Measurements from ENCODE around the gene NOX4. TPM values are rescaled to one million over a fixed set of nuclear protein-coding genes. Genes with fewer than 3 reads are reported as not detected.
"Not testable (repeated sequence)": the region's sequence is repeated elsewhere in the genome, so short reads cannot be mapped to it uniquely, and the experiment has no call there.

NOX4 gene
- total RNA-seq, 2 experiments from 2014 or later, result not detected

DNA sequence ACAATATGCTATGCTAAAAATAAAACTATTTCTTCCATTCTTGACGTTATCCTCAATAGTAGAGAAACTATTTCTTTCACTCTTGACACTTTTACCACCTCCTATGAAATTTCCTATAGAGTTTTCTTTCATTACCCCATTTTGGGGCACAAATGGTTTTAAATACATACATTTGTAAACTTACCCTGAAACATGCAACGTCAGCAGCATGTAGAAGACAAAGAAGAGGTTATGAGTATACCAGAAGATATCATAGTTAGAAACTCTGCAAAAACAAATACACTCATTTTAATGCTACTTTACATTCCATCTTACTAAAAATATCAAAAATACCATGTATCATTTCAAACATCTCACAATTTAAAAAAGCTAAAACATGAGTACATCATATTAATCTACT, 69.5 kb downstream of the NOX4 start:
- Mint-ChIP-seq H3K9me3 (no peaks in the 10 kb centered on the region), H3K36me3 (ENCODE audit: low read depth) (no peaks in the 10 kb centered on the region), H3K4me3 (no peak overlapping the region), H3K4me1 (ENCODE audit: low read depth) (no peaks in the 10 kb centered on the region), H3K27me3 (no peaks in the 10 kb centered on the region), H3K27ac (no peak overlapping the region)
- intact Hi-C loops (cut with micrococcal nuclease), result no loop called here
- POLR2A ChIA-PET, result no interaction called here
- TF ChIP-seq, protein P1, sequence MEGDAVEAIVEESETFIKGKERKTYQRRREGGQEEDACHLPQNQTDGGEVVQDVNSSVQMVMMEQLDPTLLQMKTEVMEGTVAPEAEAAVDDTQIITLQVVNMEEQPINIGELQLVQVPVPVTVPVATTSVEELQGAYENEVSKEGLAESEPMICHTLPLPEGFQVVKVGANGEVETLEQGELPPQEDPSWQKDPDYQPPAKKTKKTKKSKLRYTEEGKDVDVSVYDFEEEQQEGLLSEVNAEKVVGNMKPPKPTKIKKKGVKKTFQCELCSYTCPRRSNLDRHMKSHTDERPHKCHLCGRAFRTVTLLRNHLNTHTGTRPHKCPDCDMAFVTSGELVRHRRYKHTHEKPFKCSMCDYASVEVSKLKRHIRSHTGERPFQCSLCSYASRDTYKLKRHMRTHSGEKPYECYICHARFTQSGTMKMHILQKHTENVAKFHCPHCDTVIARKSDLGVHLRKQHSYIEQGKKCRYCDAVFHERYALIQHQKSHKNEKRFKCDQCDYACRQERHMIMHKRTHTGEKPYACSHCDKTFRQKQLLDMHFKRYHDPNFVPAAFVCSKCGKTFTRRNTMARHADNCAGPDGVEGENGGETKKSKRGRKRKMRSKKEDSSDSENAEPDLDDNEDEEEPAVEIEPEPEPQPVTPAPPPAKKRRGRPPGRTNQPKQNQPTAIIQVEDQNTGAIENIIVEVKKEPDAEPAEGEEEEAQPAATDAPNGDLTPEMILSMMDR (IDR thresholded peaks at IDR 0.05), result no peak
- ATAC-seq, result no peak
- no peak for DNase-seq
- CTCF ChIA-PET, result no interaction called here

DNA sequence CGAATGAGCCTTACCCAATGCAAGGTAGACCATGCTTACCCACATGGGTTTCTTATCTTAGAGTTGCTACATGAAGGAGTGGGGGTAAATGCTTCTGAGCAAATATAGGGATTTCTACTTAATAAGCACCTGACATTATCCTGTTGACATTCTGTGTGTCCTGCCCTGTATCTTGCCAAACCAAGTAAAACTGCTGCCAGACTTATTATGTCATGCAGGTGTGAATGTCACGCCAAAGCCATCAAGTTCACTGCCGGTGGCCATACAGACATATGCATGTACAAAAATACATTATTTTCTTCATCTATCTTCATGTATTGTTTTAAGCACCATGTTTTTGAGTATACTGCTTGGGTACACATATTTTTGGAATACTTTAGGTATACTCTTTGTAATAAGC, 70.2 kb downstream of the NOX4 start:
- Mint-ChIP-seq H3K4me1 (ENCODE audit: low read depth) (no peaks in the 10 kb centered on the region), H3K27me3 (no peaks in the 10 kb centered on the region), H3K9me3 (no peaks in the 10 kb centered on the region), H3K27ac (no peak overlapping the region), H3K36me3 (ENCODE audit: low read depth) (no peaks in the 10 kb centered on the region), H3K4me3 (no peak overlapping the region)
- POLR2A ChIA-PET, result no interaction called here
- TF ChIP-seq, protein P1 (IDR thresholded peaks at IDR 0.05), result no peak
- intact Hi-C loops (cut with micrococcal nuclease), result no loop called here
- ATAC-seq (no peak), DNase-seq (no peak)
- CTCF ChIA-PET, result no interaction called here

DNA sequence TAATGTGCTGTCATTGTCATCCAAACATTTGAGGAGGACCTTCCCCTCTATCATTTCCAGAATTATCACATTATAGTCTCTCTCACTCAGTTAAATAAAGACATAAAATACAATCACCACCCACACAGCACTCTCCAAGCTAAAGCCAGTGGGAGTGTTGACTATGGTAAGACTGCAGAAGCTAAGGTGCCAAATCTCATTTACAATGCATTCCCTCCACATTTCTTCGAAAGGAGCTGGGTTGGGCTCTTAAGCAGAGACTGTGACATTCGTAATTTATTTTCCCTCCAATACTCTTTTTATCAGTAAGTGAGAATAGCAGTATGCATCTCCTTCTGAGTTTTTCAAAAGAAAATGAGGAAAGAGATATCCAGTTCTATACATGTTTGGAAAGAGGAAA, 74.2 kb downstream of the NOX4 start:
- H3K4me1 Mint-ChIP-seq (ENCODE audit: low read depth), result no peaks in the 10 kb centered on the region
- ChIA-PET CTCF (no interaction called here), POLR2A (no interaction called here)
- no peak for ATAC-seq
- H3K4me3 Mint-ChIP-seq, result no peak overlapping the region
- no peaks in the 10 kb centered on the region for H3K27me3 Mint-ChIP-seq
- no peak overlapping the region for H3K27ac Mint-ChIP-seq
- intact Hi-C loops (cut with micrococcal nuclease), result no loop called here
- H3K36me3 Mint-ChIP-seq (ENCODE audit: low read depth), result no peaks in the 10 kb centered on the region
- TF ChIP-seq, protein P1 (IDR thresholded peaks at IDR 0.05), result no peak
- DNase-seq, result no peak
- H3K9me3 Mint-ChIP-seq, result no peaks in the 10 kb centered on the region

DNA sequence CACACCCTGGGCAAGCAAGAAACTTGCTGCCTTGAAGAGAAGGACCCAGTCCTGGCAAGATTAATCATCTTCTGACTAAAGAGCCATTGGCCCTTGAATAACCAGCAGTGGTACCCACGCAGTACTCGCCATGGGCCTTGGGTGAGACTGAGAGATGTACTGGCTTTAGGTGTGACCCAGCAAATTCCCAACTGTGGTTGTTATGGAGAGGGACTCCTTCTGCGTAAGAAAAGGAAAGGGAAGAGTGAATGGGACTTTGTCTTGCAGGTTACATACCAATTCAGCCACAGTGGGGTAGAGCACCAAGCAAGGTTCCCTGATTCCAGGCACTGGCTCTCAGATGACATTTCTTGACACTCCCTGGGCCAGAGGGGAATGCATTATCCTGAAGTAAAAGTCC, 80.1 kb downstream of the NOX4 start:
- ATAC-seq; H3K36me3 Mint-ChIP-seq (ENCODE audit: low read depth); H3K4me1 Mint-ChIP-seq (ENCODE audit: low read depth); H3K9me3 Mint-ChIP-seq; CTCF ChIA-PET; DNase-seq; H3K27ac Mint-ChIP-seq; H3K27me3 Mint-ChIP-seq; H3K4me3 Mint-ChIP-seq; POLR2A ChIA-PET; intact Hi-C loops (cut with micrococcal nuclease): not testable (repeated sequence)

DNA sequence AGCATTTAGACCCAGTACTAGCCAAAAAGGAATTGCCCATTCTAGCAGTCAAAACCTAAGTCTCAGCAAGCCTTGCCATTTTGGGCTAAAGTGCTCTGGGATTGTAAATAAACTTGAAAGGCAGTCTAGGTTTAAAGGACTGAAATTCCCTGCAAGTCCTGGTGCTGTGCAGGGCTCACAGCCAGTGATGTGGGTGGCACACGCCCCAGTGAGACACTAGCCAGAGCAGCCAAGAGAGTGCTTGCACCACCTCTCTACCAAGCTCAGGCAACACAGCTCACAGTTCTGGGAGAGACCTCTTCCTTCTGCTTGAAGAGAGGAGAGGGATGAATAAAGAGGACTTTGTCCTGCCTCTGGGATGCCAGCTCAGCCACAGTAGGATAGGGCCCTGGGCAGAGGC, 80.5 kb downstream of the NOX4 start:
- H3K27me3 Mint-ChIP-seq; H3K9me3 Mint-ChIP-seq; CTCF ChIA-PET; DNase-seq; ATAC-seq; H3K4me3 Mint-ChIP-seq; intact Hi-C loops (cut with micrococcal nuclease); POLR2A ChIA-PET; H3K27ac Mint-ChIP-seq; H3K4me1 Mint-ChIP-seq (ENCODE audit: low read depth); H3K36me3 Mint-ChIP-seq (ENCODE audit: low read depth): not testable (repeated sequence)

DNA sequence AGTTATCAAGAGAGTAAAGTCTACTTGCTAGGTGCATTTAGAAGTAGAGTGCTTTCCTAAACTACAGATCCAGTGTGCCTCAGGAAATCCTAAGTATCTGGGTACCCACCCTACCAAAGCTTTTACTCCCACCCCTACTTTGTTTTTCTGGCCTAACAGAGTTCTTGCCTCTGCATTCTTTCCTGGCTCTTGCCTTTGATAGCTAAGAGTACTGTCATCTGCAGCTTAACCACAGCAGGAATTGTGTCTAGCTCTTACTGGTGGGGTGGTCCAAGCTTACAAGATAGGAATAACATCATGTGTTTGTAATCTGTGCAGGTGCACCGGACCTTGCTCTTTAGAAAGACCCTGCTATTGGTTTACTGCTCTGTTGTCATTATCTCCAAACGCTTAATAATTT, 82.7 kb downstream of the NOX4 start:
- intact Hi-C loops (cut with micrococcal nuclease); H3K27ac Mint-ChIP-seq; CTCF ChIA-PET; ATAC-seq; H3K4me1 Mint-ChIP-seq (ENCODE audit: low read depth); DNase-seq; H3K36me3 Mint-ChIP-seq (ENCODE audit: low read depth); H3K9me3 Mint-ChIP-seq; POLR2A ChIA-PET; H3K27me3 Mint-ChIP-seq; H3K4me3 Mint-ChIP-seq: not testable (repeated sequence)

DNA sequence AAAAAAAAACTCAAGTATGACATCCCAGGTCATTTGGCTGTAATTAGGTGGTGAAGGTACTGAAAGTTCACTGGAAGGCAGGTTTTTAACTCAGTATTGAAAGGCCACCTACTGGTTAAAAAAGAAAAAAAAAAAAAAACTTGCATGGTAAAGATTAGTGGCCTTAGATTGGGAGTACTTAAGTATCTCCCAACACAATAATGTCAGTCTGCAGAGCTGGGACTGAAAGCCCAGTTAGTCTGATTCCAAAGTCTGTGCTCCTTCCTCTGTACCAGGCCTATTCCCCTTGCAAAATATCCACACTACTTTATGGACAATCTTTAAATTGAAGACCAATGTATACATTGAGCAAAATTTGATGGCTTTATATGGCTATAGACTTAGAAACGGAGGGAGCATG, 85.5 kb downstream of the NOX4 start:
- no peaks in the 10 kb centered on the region for H3K4me1 Mint-ChIP-seq (ENCODE audit: low read depth)

DNA sequence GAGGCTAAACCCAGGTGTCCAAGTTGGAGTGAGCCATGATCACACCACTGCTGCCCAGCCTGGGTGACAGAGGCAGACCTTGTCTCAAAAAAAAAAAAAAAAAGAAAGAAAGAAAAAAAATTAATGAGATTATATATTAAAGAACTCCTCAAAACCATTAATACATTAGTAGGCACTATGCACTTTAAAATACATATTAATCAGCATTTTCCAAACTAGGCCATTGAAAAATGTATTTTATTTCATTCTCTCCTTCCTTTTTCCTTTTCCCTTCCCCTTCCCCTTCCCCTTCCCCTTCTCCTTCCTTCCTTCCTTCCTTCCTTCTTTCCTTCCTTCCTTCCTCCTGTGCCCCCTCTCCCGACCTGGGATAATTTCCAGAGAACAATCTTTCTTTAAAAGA, 99.5 kb downstream of the NOX4 start:
- H3K4me3 Mint-ChIP-seq; ATAC-seq; H3K36me3 Mint-ChIP-seq (ENCODE audit: low read depth); H3K4me1 Mint-ChIP-seq (ENCODE audit: low read depth); H3K27ac Mint-ChIP-seq; DNase-seq; H3K27me3 Mint-ChIP-seq; H3K9me3 Mint-ChIP-seq; CTCF ChIA-PET; POLR2A ChIA-PET; intact Hi-C loops (cut with micrococcal nuclease): not testable (repeated sequence)

More for the DNA sequence above, 85.5 kb downstream of the NOX4 start:
- H3K4me3 Mint-ChIP-seq, result no peak overlapping the region
- no peak for DNase-seq
- H3K36me3 Mint-ChIP-seq (ENCODE audit: low read depth), result no peaks in the 10 kb centered on the region
- no peak for ATAC-seq
- intact Hi-C loops (cut with micrococcal nuclease), result no loop called here
- H3K27me3 Mint-ChIP-seq, result no peaks in the 10 kb centered on the region
- TF ChIP-seq, protein P1 (IDR thresholded peaks at IDR 0.05), result no peak
- ChIA-PET POLR2A (no interaction called here), CTCF (interaction anchor here (0.6 kb wide), 1 partner anchor 88 kb away, joined by 3 read pairs; no protein-coding TSS in a partner anchor)
- H3K27ac Mint-ChIP-seq, result no peak overlapping the region
- no peaks in the 10 kb centered on the region for H3K9me3 Mint-ChIP-seq

DNA sequence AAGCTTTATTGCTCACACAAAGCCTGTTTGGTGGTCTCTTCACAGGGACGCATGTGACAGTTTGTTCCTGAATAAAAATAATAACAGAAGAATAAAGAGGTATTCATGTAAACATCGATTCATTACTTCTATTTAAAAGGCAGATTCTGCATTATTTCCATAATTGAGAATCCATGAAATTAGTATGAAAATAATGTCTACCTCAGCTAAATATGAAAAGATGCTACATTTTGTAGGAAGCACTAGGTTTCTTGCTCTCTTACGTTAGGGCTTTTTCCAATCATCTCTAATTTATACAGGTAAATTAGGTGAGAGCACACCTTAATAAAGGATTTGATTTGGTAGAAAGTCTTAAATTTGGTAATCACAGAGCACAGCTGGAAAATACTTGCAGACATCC, 103.7 kb downstream of the NOX4 start:
- H3K4me3 Mint-ChIP-seq; H3K27me3 Mint-ChIP-seq; H3K36me3 Mint-ChIP-seq (ENCODE audit: low read depth); ATAC-seq; intact Hi-C loops (cut with micrococcal nuclease); CTCF ChIA-PET; H3K9me3 Mint-ChIP-seq; H3K27ac Mint-ChIP-seq; H3K4me1 Mint-ChIP-seq (ENCODE audit: low read depth); DNase-seq: not testable (repeated sequence)
- POLR2A ChIA-PET, result interaction anchor here (0.6 kb wide), 1 partner anchor 1812 kb away, joined by 3 read pairs; no protein-coding TSS in a partner anchor
